OCI-LY3 (cell line): ENCODE results near the gene BICDL2.
"Not testable (repeated sequence)": the region's sequence is repeated elsewhere in the genome, so short reads cannot be mapped to it uniquely, and the experiment has no call there.

Experiments used
- H2AFZ ChIP-seq: fragments of 200-600, 300-600 bp; shearing (Covaris generic); 2 replicates; pipeline ENCODE4 v1.6.0; 2014; ENCODE audit warnings: antibody characterized with exemption, low read depth, low read length
- H3K27ac ChIP-seq: fragments of 200-600, 300-600 bp; sonication (generic); 2 replicates; pipeline ENCODE4 v1.5.1; 2014; ENCODE audit warnings: mild to moderate bottlenecking, low read length, moderate library complexity, mixed read lengths
- H3K27me3 ChIP-seq: fragments of 200-600, 300-600 bp; sonication (generic); 2 replicates; pipeline ENCODE4 v1.6.1; 2014; ENCODE audit warnings: low read depth, low read length, mixed read lengths
- H3K36me3 ChIP-seq: fragments of 200-600, 300-600 bp; sonication (generic); replicated peaks from 2 replicates; pipeline ENCODE3; 2014; ENCODE audit warnings: low read depth, low read length, mixed read lengths
- H3K4me1 ChIP-seq: fragments of 300-600, 200-600 bp; sonication (generic); 2 replicates; pipeline ENCODE4 v1.6.1; 2014; ENCODE audit warnings: low read length, mixed read lengths
- H3K4me2 ChIP-seq: fragments of 200-600, 300-600 bp; sonication (generic); 2 replicates; pipeline ENCODE4 v1.6.1; 2014; ENCODE audit warnings: low read length, mixed read lengths
- H3K4me3 ChIP-seq: fragments of 300-600, 200-600 bp; sonication (generic); 2 replicates; pipeline ENCODE4 v1.5.1; 2014; ENCODE audit warnings: antibody characterized with exemption, mild to moderate bottlenecking, low read length, moderate library complexity
- H3K79me2 ChIP-seq: fragments of 300-600, 200-600 bp; shearing (Covaris generic); 2 replicates; pipeline ENCODE4 v1.6.1; 2014; ENCODE audit warnings: mild to moderate bottlenecking, low read length, mixed read lengths
- H3K9ac ChIP-seq: fragments of 300-600, 200-600 bp; shearing (Covaris generic); 2 replicates; pipeline ENCODE4 v1.6.0; 2014; ENCODE audit warnings: mild to moderate bottlenecking, low read length, moderate library complexity
- H3K9me3 ChIP-seq: fragments of 200-600, 300-600 bp; shearing (Covaris generic); 2 replicates; pipeline ENCODE4 v1.6.1; 2014; ENCODE audit warnings: low read length, mixed read lengths; ENCODE audit not compliant: insufficient read depth
- H4K20me1 ChIP-seq: fragments of 200-600, 300-600 bp; sonication (generic); 2 replicates; pipeline ENCODE4 v1.6.1; 2016; ENCODE audit warnings: low read length, mixed read lengths; ENCODE audit not compliant: insufficient read depth
- CTCF ChIP-seq: fragments of 200-600, 300-600 bp; sonication (generic); IDR thresholded peaks from 2 replicates; pipeline ENCODE4 v1.5.1; 2014; ENCODE audit warnings: antibody characterized with exemption, low read length, low read depth
- EZH2phosphoT487 ChIP-seq: fragments of 200-600 bp; shearing (Covaris generic); IDR thresholded peaks from 2 replicates; pipeline ENCODE4 v1.6.1; 2018; ENCODE audit warnings: antibody characterized with exemption, mixed run types, low read depth

The BICDL2 gene

DNA sequence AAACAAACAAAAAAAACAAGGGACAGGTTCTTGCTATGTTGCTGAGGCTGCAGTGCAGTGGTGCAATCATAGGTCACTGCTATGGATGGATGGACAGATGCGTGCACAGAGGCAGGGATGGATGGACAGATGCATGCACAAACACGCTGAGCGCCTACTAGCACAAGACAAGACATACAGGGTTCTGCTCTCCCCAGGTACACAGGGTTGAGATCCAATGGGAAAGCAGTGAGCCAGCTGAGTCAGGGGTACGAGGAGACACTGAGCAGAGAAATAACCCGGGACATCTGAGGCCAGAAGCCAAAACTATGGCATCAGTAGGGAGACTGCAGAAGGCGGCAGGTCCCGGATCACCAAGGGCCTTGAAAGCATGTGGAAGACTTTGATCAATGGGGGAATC, 34.9 kb upstream of the BICDL2 start:
- Histone ChIP-seq H3K4me2 (no peak overlapping the region), H3K9ac (no peak overlapping the region), H3K9me3 (no peaks in the 10 kb centered on the region), H3K4me1 (no peaks in the 10 kb centered on the region), H4K20me1 (no peaks in the 10 kb centered on the region), H3K4me3 (no peak overlapping the region), H2AFZ (no peak overlapping the region), H3K36me3 (no peaks in the 10 kb centered on the region), H3K27ac (no peak overlapping the region), H3K79me2 (no peaks in the 10 kb centered on the region), H3K27me3 (peaks cover 6% of the 10 kb centered on the region; the same call in 1 of the 2 replicates)
- TF ChIP-seq CTCF (no peak), EZH2phosphoT487 (no peak)

DNA sequence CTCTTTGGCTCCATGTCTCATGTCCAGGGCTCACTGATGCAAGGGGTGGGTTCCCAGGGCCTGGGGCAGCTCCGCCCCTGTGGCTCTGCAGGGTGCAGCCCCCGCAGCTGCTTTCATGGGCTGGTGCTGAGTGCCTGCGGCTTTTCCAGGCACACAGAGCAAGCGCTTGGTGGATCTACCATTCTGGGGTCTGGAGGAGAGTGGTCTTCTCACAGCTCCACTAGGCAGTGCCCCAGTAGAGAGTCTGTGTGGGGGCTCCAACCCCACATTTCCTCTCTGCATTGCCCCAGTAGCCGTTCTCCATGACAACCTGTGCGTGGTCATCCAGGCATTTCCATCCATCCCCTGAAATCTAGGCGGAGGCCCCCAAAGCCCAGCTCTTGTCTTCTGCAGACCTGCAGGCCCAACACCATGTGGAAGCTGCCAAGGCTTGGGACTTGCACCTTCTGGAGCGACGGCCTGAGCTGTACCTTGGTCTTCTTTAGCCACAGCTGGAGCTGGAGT, 33.9 kb upstream of the BICDL2 start:
- Histone ChIP-seq H3K4me1 (peaks cover 3% of the 10 kb centered on the region), H3K9ac (no peak overlapping the region), H3K27me3 (peaks cover 6% of the 10 kb centered on the region; the same call in 1 of the 2 replicates), H3K4me2 (no peak overlapping the region), H3K36me3 (no peaks in the 10 kb centered on the region), H3K4me3 (no peak overlapping the region), H3K9me3 (no peaks in the 10 kb centered on the region), H4K20me1 (no peaks in the 10 kb centered on the region), H3K27ac (no peak overlapping the region), H2AFZ (no peak overlapping the region), H3K79me2 (no peaks in the 10 kb centered on the region)
- no peak for TF ChIP-seq EZH2phosphoT487
- TF ChIP-seq CTCF, result no peak

GRCh38 chr16:3069146-3069545, 32.4 kb upstream of the BICDL2 start:
- H3K4me3 ChIP-seq, H3K9ac ChIP-seq: not testable (repeated sequence)

DNA sequence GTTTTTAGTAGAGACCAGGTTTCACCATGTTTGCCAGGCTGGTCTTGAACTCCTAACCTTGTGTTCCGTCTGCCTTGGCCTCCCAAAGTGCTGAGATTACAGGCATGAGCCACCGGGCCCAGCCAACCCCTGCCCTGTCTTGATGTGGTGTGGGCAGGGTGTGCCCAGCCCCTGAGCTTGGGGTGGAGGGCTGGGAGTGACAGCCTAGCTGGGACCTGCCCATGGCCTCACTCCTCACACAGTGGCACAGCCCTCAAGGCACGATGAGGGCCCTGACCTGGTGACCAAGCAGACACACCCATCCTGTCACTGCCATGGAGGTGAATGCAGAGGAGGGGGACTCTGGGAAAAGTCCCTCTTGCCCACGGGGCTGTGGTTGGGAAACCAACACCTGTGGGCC, 31.7 kb upstream of the BICDL2 start:
- Histone ChIP-seq H2AFZ (no peak overlapping the region), H3K4me3 (no peak overlapping the region), H3K27me3 (no peaks in the 10 kb centered on the region), H4K20me1 (no peaks in the 10 kb centered on the region), H3K4me1 (peaks cover 15% of the 10 kb centered on the region), H3K9ac (no peak overlapping the region), H3K4me2 (no peak overlapping the region), H3K27ac (no peak overlapping the region), H3K36me3 (no peaks in the 10 kb centered on the region), H3K9me3 (no peaks in the 10 kb centered on the region), H3K79me2 (no peaks in the 10 kb centered on the region)
- TF ChIP-seq CTCF (no peak), EZH2phosphoT487 (no peak)

More at GRCh38 chr16:3069146-3069545, 32.4 kb upstream of the BICDL2 start:
- H3K27ac ChIP-seq, H2AFZ ChIP-seq, H3K36me3 ChIP-seq, H4K20me1 ChIP-seq, H3K4me2 ChIP-seq, H3K79me2 ChIP-seq, H3K27me3 ChIP-seq, H3K9me3 ChIP-seq: not testable (repeated sequence)
- H3K4me1 ChIP-seq, result peaks cover 15% of the 10 kb centered on the region

DNA sequence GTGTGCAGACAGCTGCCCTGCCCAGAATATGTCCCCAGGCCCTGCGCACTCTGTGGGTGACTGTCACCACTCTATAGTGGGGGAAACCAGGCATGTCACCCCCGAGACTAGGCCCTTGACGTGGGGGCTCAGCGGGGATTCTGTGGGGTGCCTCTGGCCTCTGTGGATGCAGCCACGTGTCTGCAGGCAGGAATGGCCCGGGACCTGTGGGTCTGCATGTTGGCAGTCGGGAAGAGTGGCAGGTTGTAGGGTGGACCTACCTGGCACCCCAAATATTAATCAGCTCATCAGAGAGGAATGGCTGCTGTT, 29.6 kb upstream of the BICDL2 start:
- TF ChIP-seq EZH2phosphoT487, result no peak
- TF ChIP-seq CTCF, result no peak
- Histone ChIP-seq H3K27ac (no peak overlapping the region), H3K79me2 (no peaks in the 10 kb centered on the region), H4K20me1 (no peaks in the 10 kb centered on the region), H2AFZ (no peak overlapping the region), H3K4me3 (no peak overlapping the region), H3K4me1 (peaks cover 15% of the 10 kb centered on the region), H3K9me3 (no peaks in the 10 kb centered on the region), H3K36me3 (no peaks in the 10 kb centered on the region), H3K27me3 (no peaks in the 10 kb centered on the region), H3K9ac (no peak overlapping the region), H3K4me2 (0 out of 2 replicates have a peak overlapping the region, but pooled peaks have one; percentile 48)
